Astrocyte (in vitro differentiated cells and primary cell): ENCODE measurements around the gene TRIM50.

Source experiments
- EZH2 ChIP-seq: IDR thresholded peaks from 2 replicates; pipeline ENCODE4 v1.6.1; 2012; ENCODE audit warnings: mild to moderate bottlenecking, low read length, inconsistent platforms; ENCODE audit not compliant: insufficient read depth
- TF ChIP-seq, protein P1 (sequence below): IDR thresholded peaks from 2 replicates; pipeline ENCODE4 v1.5.1; 2011; ENCODE audit warnings: low read depth, mild to moderate bottlenecking, inconsistent platforms, low read length, moderate library complexity; ENCODE audit not compliant: insufficient read depth

DNA sequence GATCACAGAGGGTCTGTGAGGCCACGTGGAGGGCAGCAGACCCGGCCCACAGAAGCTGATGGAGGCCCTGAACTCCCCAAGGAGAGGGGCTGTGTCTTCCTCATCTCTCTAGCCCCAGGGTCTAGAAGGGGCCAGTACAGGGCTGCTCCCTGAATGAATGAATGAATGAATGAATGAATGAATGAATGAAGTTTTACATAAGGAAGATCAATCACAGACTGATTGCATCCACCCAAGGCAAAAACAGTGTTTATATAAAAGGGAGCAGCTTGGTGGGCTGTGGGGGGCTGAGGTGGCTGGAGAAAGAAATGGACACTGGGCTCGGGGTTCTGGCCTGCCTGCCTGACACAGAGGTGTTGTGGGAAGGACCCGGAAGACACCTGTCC is 14.4 kb downstream of the TRIM50 start:
- no peak for TF ChIP-seq EZH2
- TF ChIP-seq, protein P1, sequence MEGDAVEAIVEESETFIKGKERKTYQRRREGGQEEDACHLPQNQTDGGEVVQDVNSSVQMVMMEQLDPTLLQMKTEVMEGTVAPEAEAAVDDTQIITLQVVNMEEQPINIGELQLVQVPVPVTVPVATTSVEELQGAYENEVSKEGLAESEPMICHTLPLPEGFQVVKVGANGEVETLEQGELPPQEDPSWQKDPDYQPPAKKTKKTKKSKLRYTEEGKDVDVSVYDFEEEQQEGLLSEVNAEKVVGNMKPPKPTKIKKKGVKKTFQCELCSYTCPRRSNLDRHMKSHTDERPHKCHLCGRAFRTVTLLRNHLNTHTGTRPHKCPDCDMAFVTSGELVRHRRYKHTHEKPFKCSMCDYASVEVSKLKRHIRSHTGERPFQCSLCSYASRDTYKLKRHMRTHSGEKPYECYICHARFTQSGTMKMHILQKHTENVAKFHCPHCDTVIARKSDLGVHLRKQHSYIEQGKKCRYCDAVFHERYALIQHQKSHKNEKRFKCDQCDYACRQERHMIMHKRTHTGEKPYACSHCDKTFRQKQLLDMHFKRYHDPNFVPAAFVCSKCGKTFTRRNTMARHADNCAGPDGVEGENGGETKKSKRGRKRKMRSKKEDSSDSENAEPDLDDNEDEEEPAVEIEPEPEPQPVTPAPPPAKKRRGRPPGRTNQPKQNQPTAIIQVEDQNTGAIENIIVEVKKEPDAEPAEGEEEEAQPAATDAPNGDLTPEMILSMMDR: no peak
